ENCODE data around the gene FARS2.

DNA sequence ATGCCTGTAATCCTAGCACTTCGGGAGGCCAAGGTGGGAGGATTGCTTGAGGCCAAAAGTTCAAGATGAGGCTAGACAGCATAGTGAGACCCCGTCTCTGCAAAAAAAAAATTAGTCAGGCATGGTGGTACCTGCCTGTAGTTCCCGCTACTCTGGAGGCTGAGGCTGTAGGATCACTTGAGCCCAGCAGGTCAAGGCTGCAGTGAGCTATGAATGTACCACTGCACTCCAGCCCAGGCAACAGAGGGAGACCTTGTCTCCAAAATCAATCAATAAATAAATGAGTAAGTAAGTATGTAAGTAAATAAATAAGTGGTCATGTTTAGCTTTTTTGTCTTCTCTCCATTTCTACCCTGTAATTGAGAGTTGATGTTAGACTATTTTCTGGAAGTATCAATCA, 336.8 kb downstream of the FARS2 start:
- TF ChIP-seq, protein P1, sequence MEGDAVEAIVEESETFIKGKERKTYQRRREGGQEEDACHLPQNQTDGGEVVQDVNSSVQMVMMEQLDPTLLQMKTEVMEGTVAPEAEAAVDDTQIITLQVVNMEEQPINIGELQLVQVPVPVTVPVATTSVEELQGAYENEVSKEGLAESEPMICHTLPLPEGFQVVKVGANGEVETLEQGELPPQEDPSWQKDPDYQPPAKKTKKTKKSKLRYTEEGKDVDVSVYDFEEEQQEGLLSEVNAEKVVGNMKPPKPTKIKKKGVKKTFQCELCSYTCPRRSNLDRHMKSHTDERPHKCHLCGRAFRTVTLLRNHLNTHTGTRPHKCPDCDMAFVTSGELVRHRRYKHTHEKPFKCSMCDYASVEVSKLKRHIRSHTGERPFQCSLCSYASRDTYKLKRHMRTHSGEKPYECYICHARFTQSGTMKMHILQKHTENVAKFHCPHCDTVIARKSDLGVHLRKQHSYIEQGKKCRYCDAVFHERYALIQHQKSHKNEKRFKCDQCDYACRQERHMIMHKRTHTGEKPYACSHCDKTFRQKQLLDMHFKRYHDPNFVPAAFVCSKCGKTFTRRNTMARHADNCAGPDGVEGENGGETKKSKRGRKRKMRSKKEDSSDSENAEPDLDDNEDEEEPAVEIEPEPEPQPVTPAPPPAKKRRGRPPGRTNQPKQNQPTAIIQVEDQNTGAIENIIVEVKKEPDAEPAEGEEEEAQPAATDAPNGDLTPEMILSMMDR (IDR thresholded peaks at IDR 0.05; ENCODE audit: poor library complexity) = no peak
- no peak for TF ChIP-seq EZH2 (IDR thresholded peaks at IDR 0.05; ENCODE audit: borderline replicate concordance)

Data from hepatocyte (in vitro differentiated cells).